Calu3 (cell line): ENCODE results near the gene TINCR. TPM values are rescaled to one million over a fixed set of nuclear protein-coding genes. Genes with fewer than 3 reads are reported as not detected.

Experiments used
- BruUV-seq: library from RNA; stranded (reverse); fragments of 400-500 nt; replicated peaks from 2 replicates; lab custom pipeline; 2021; lab: Mats Ljungman, UMichigan
- CTCF ChIA-PET: fragments of 300-600 bp; sonication (Branson Sonifier 250); formaldehyde crosslinking; loops from one replicate; lab custom pipeline; 2022; ENCODE audit warnings: antibody characterized with exemption; lab: Charles Lee
- DNase-seq: peaks from one replicate; pipeline ENCODE4 v3.0.0; 2022
- H3K27ac Mint-ChIP-seq: one replicate; pipeline ENCODE4 v1.8.0; 2022; ENCODE audit warnings: mixed read lengths; ENCODE audit not compliant: unreplicated experiment
- H3K27me3 Mint-ChIP-seq: one replicate; pipeline ENCODE4 v1.8.0; 2022; ENCODE audit warnings: mixed read lengths; ENCODE audit not compliant: unreplicated experiment
- H3K36me3 Mint-ChIP-seq: one replicate; pipeline ENCODE4 v1.8.0; 2022; ENCODE audit warnings: mild to moderate bottlenecking, moderate library complexity, mixed read lengths; ENCODE audit not compliant: insufficient read depth, unreplicated experiment
- H3K4me1 Mint-ChIP-seq: one replicate; pipeline ENCODE4 v1.8.0; 2022; ENCODE audit warnings: mild to moderate bottlenecking, low read depth, mixed read lengths; ENCODE audit not compliant: unreplicated experiment
- H3K4me3 Mint-ChIP-seq: one replicate; pipeline ENCODE4 v1.8.0; 2022; ENCODE audit warnings: mild to moderate bottlenecking, low read depth, moderate library complexity, mixed read lengths; ENCODE audit not compliant: unreplicated experiment
- H3K9me3 Mint-ChIP-seq: one replicate; pipeline ENCODE4 v1.8.0; 2022; ENCODE audit warnings: low read depth, mixed read lengths; ENCODE audit not compliant: unreplicated experiment
- intact Hi-C: fragments of 100-400 bp; cut with micrococcal nuclease; formaldehyde crosslinking; loops from one replicate; pipeline ENCODE4 v1.10.0; 2022; ENCODE audit not compliant: unreplicated experiment
- total RNA-seq: library from RNA; stranded (reverse); gene quantifications from 2 replicates; pipeline ENCODE4 v1.2.3, GENCODE V29; 2022
- TF ChIP-seq, protein P1 (sequence below): fragments of 200-600 bp; IDR thresholded peaks from one replicate; pipeline ENCODE4 v1.8.0; 2022; ENCODE audit warnings: antibody characterized with exemption; ENCODE audit not compliant: unreplicated experiment

The TINCR gene
- total RNA-seq, 1 experiment from 2014 or later: 0.40 TPM

DNA sequence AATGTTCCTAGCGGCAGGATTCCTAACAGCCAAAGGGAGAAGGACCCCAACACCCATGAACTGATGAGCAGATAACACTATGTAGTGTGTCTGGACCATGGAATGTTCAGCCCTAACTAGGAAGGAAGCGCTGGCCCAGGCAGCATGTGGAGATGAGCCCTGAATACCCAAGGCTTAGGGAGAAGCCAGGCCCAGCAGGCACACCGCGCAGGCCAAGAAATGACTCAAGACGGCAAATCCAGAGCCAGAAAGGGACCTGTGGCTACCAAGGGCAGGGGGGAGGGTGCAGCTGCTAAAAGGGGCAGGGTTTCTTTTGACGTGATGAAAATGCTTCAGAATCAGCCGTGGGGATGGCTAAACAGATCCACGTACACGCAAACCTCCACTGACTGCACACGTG lies 20.7 kb upstream of the TINCR start:
- peaks cover 44% of the 10 kb centered on the region for H3K36me3 Mint-ChIP-seq
- H3K27me3 Mint-ChIP-seq: no peaks in the 10 kb centered on the region
- intact Hi-C loops: no loop called here
- no peaks in the 10 kb centered on the region for H3K4me1 Mint-ChIP-seq
- TF ChIP-seq, protein P1, sequence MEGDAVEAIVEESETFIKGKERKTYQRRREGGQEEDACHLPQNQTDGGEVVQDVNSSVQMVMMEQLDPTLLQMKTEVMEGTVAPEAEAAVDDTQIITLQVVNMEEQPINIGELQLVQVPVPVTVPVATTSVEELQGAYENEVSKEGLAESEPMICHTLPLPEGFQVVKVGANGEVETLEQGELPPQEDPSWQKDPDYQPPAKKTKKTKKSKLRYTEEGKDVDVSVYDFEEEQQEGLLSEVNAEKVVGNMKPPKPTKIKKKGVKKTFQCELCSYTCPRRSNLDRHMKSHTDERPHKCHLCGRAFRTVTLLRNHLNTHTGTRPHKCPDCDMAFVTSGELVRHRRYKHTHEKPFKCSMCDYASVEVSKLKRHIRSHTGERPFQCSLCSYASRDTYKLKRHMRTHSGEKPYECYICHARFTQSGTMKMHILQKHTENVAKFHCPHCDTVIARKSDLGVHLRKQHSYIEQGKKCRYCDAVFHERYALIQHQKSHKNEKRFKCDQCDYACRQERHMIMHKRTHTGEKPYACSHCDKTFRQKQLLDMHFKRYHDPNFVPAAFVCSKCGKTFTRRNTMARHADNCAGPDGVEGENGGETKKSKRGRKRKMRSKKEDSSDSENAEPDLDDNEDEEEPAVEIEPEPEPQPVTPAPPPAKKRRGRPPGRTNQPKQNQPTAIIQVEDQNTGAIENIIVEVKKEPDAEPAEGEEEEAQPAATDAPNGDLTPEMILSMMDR: no peak
- H3K27ac Mint-ChIP-seq: no peak overlapping the region
- H3K4me3 Mint-ChIP-seq: no peak overlapping the region
- BruUV-seq: no TSS peak
- CTCF ChIA-PET: no interaction called here
- DNase-seq: no peak
- H3K9me3 Mint-ChIP-seq: no peaks in the 10 kb centered on the region

DNA sequence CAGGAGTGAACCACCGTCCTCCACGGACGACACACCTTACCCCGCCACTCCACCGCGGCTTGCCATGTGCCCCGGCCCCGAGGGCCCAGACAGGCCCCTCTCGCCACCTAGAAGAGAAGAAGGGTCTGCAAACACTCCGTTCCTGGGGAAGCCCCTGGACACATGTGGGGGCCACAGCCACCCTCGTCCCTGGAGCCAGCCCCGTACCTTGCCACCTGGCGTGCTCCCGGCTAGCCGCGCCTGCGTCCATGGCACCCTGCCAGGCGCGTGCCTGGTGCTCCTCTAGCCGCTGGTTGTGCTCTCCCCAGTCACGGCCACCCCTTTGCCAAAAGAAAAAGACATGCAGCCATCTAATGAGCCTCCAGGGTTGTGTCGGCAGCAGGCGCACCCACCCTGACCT lies 19.9 kb upstream of the TINCR start:
- H3K36me3 Mint-ChIP-seq: peaks cover 38% of the 10 kb centered on the region
- no peaks in the 10 kb centered on the region for H3K27me3 Mint-ChIP-seq
- no peaks in the 10 kb centered on the region for H3K4me1 Mint-ChIP-seq
- CTCF ChIA-PET: no interaction called here
- H3K9me3 Mint-ChIP-seq: no peaks in the 10 kb centered on the region
- H3K27ac Mint-ChIP-seq: no peak overlapping the region
- DNase-seq: no peak
- TF ChIP-seq, protein P1: no peak
- no TSS peak for BruUV-seq
- no peak overlapping the region for H3K4me3 Mint-ChIP-seq
- intact Hi-C loops: no loop called here

DNA sequence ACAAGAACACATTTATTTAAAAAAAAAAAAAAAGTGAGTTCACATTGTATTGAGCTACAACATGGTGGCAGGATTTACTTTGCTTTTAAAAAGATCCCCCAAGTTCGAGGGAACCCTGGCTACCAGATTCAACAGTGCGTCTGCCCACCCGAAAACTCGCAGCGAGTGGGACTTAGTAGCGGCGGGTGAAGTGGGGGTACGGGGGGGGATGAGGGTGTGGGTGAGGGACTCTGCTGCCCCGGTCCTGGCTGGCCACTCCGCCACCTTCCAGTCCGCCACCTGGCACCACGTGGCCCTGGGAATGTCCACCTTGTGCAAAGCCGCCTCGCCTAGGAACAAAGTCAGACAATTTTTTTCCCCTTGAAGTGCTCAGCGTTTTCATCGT lies 19.3 kb upstream of the TINCR start:
- CTCF ChIA-PET: no interaction called here
- Mint-ChIP-seq H3K4me3 (no peak overlapping the region), H3K36me3 (peaks cover 38% of the 10 kb centered on the region), H3K27ac (no peak overlapping the region), H3K4me1 (no peaks in the 10 kb centered on the region), H3K9me3 (no peaks in the 10 kb centered on the region), H3K27me3 (no peaks in the 10 kb centered on the region)
- DNase-seq: no peak
- TF ChIP-seq, protein P1: no peak
- intact Hi-C loops: no loop called here
- BruUV-seq: no TSS peak

DNA sequence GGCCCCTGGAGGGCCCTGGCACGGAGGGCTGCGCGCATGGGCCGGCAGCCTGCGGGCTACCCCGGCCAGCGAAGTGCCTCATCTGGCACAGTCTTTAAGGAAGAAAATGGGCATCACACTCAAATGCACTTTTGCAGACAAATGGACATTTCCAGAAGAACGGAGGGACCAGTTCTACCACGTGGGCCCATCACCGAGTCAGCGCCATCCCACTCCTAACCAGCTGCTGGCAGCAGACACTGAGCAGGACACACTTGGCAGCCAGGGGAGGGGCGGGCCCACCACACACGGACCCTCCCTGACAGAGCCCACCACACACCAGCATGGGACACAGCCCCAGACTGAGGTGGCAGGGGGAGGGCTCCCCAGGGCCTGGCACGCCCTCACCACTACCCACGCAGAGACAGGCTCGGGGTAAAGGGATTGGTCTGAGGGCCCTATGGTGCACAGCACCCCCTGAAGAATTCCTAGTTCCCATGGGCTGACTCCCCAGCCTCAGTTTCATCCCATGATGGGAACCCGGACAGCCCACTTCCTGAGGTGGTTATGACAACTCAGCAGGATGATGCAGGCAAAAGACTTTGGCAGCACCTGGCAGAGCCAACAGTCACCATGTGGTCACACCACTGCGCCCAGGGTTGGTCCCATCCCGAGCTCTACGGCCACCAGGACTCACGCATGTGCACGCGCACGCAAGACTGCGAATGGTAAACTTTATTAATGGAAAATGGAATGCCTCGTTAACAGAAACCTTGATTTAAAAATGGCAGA lies 18.7 kb upstream of the TINCR start:
- DNase-seq: no peak
- CTCF ChIA-PET: no interaction called here
- Mint-ChIP-seq H3K36me3 (peaks cover 38% of the 10 kb centered on the region), H3K4me1 (no peaks in the 10 kb centered on the region), H3K27me3 (no peaks in the 10 kb centered on the region), H3K4me3 (no peak overlapping the region), H3K27ac (no peak overlapping the region), H3K9me3 (no peaks in the 10 kb centered on the region)
- TF ChIP-seq, protein P1: no peak
- intact Hi-C loops: no loop called here
- no TSS peak for BruUV-seq
